GM23338 (cell line): ENCODE data around the gene MON2. TPM values are rescaled to one million over a fixed set of nuclear protein-coding genes. Genes with fewer than 3 reads are reported as not detected.

Experiments
- JUNB ChIP-seq: IDR thresholded peaks from one replicate; pipeline ENCODE4 v1.6.1; 2016; ENCODE audit warnings: antibody characterized with exemption; ENCODE audit not compliant: unreplicated experiment
- NANOG ChIP-seq: IDR thresholded peaks from 2 replicates; pipeline ENCODE4 v1.6.1; 2016; ENCODE audit warnings: antibody characterized with exemption, borderline replicate concordance
- POLR2AphosphoS5 ChIP-seq: IDR thresholded peaks from 2 replicates; pipeline ENCODE4 v1.6.1; 2016; ENCODE audit warnings: antibody characterized with exemption, low read depth
- STAT1 ChIP-seq: IDR thresholded peaks from one replicate; pipeline ENCODE4 v1.6.1; 2016; ENCODE audit warnings: antibody characterized with exemption; ENCODE audit not compliant: unreplicated experiment
- ZNF114 ChIP-seq: fragments of 250-450 bp; sonication (Bioruptor Pico); IDR thresholded peaks from 2 replicates; pipeline ENCODE4 v1.5.0; 2020; ENCODE audit warnings: mild to moderate bottlenecking, moderate library complexity
- ZNF331 ChIP-seq: fragments of 250-450 bp; sonication (Bioruptor Pico); IDR thresholded peaks from 2 replicates; pipeline ENCODE4 v1.5.0; 2020; ENCODE audit warnings: low read depth, mild to moderate bottlenecking, moderate library complexity
- polyA plus RNA-seq: library from polyadenylated mRNA; unstranded; fragments of >200 nt; fragmentation: Nextera tagmentation; extraction: Ambion mirVana; gene quantifications from 2 replicates; pipeline ENCODE4 v1.2.1, GENCODE V29; 2016
- total RNA-seq: library from RNA; depleted of rRNA; stranded (reverse); fragments of >200 nt; shearing (Covaris generic); gene quantifications from 2 replicates; pipeline ENCODE4 v1.2.3, GENCODE V29; 2014
- TF ChIP-seq, protein P1 (sequence below): fragments of 250-450 bp; sonication (Bioruptor Pico); IDR thresholded peaks from 2 replicates; pipeline ENCODE4 v1.5.0; 2020; ENCODE audit warnings: mild to moderate bottlenecking, moderate library complexity
- TF ChIP-seq, protein P2 (sequence below), 2 experiments: fragments of 200-600 bp in 1 of 2; sonication (generic) in 1 of 2; conservative IDR thresholded peaks; 2 replicates each; pipeline versions ENCODE4 v1.5.1 to v1.6.1; 2016 to 2017; ENCODE audit warnings: antibody characterized with exemption in 2 of 2, low read depth in 2 of 2, mild to moderate bottlenecking in 2 of 2, moderate library complexity in 1 of 2
- TF ChIP-seq, protein P3 (sequence below): IDR thresholded peaks from one replicate; pipeline ENCODE4 v1.6.1; 2018; ENCODE audit warnings: antibody characterized with exemption; ENCODE audit not compliant: unreplicated experiment

The MON2 gene
- total and polyA plus RNA-seq, 2 experiments from 2014 or later, result 11.0 to 27.3 TPM

DNA sequence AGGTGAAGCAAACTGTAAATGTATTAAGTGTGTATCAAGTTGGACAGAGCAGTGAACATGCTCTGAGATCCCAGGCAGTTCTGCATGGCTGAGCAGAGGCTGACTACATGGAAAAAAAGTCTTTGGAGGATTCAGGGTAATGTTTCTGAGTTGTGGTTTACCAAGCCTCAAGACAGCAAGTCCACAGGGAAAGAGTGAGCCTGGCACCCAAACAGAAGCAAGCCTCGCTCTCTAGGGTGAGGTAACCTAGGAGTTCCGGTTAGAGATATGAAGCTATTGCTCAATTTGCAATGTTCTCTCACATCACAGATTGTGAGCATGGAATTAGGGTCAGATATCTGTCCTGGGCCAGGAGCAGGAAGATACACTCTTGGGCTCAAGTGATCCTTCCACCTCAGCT is 158.6 kb downstream of the MON2 start (continued):
- TF ChIP-seq, protein P1, sequence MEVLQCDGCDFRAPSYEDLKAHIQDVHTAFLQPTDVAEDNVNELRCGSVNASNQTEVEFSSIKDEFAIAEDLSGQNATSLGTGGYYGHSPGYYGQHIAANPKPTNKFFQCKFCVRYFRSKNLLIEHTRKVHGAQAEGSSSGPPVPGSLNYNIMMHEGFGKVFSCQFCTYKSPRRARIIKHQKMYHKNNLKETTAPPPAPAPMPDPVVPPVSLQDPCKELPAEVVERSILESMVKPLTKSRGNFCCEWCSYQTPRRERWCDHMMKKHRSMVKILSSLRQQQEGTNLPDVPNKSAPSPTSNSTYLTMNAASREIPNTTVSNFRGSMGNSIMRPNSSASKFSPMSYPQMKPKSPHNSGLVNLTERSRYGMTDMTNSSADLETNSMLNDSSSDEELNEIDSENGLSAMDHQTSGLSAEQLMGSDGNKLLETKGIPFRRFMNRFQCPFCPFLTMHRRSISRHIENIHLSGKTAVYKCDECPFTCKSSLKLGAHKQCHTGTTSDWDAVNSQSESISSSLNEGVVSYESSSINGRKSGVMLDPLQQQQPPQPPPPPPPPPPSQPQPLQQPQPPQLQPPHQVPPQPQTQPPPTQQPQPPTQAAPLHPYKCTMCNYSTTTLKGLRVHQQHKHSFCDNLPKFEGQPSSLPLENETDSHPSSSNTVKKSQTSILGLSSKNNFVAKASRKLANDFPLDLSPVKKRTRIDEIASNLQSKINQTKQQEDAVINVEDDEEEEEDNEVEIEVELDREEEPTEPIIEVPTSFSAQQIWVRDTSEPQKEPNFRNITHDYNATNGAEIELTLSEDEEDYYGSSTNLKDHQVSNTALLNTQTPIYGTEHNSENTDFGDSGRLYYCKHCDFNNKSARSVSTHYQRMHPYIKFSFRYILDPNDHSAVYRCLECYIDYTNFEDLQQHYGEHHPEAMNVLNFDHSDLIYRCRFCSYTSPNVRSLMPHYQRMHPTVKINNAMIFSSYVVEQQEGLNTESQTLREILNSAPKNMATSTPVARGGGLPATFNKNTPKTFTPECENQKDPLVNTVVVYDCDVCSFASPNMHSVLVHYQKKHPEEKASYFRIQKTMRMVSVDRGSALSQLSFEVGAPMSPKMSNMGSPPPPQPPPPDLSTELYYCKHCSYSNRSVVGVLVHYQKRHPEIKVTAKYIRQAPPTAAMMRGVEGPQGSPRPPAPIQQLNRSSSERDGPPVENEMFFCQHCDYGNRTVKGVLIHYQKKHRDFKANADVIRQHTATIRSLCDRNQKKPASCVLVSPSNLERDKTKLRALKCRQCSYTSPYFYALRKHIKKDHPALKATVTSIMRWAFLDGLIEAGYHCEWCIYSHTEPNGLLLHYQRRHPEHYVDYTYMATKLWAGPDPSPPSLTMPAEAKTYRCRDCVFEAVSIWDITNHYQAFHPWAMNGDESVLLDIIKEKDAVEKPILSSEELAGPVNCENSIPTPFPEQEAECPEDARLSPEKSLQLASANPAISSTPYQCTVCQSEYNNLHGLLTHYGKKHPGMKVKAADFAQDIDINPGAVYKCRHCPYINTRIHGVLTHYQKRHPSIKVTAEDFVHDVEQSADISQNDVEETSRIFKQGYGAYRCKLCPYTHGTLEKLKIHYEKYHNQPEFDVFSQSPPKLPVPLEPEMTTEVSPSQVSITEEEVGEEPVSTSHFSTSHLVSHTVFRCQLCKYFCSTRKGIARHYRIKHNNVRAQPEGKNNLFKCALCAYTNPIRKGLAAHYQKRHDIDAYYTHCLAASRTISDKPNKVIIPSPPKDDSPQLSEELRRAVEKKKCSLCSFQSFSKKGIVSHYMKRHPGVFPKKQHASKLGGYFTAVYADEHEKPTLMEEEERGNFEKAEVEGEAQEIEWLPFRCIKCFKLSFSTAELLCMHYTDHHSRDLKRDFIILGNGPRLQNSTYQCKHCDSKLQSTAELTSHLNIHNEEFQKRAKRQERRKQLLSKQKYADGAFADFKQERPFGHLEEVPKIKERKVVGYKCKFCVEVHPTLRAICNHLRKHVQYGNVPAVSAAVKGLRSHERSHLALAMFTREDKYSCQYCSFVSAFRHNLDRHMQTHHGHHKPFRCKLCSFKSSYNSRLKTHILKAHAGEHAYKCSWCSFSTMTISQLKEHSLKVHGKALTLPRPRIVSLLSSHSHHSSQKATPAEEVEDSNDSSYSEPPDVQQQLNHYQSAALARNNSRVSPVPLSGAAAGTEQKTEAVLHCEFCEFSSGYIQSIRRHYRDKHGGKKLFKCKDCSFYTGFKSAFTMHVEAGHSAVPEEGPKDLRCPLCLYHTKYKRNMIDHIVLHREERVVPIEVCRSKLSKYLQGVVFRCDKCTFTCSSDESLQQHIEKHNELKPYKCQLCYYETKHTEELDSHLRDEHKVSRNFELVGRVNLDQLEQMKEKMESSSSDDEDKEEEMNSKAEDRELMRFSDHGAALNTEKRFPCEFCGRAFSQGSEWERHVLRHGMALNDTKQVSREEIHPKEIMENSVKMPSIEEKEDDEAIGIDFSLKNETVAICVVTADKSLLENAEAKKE (CRISPR knock-in tag), result no peak
- TF ChIP-seq NANOG, result no peak
- TF ChIP-seq, protein P2, sequence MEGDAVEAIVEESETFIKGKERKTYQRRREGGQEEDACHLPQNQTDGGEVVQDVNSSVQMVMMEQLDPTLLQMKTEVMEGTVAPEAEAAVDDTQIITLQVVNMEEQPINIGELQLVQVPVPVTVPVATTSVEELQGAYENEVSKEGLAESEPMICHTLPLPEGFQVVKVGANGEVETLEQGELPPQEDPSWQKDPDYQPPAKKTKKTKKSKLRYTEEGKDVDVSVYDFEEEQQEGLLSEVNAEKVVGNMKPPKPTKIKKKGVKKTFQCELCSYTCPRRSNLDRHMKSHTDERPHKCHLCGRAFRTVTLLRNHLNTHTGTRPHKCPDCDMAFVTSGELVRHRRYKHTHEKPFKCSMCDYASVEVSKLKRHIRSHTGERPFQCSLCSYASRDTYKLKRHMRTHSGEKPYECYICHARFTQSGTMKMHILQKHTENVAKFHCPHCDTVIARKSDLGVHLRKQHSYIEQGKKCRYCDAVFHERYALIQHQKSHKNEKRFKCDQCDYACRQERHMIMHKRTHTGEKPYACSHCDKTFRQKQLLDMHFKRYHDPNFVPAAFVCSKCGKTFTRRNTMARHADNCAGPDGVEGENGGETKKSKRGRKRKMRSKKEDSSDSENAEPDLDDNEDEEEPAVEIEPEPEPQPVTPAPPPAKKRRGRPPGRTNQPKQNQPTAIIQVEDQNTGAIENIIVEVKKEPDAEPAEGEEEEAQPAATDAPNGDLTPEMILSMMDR (conservative IDR thresholded peaks at IDR 0.05; ENCODE audit: low read depth in 2 of 2), result no peak
- TF ChIP-seq ZNF331, result no peak
- TF ChIP-seq JUNB, result no peak
- TF ChIP-seq, protein P3, sequence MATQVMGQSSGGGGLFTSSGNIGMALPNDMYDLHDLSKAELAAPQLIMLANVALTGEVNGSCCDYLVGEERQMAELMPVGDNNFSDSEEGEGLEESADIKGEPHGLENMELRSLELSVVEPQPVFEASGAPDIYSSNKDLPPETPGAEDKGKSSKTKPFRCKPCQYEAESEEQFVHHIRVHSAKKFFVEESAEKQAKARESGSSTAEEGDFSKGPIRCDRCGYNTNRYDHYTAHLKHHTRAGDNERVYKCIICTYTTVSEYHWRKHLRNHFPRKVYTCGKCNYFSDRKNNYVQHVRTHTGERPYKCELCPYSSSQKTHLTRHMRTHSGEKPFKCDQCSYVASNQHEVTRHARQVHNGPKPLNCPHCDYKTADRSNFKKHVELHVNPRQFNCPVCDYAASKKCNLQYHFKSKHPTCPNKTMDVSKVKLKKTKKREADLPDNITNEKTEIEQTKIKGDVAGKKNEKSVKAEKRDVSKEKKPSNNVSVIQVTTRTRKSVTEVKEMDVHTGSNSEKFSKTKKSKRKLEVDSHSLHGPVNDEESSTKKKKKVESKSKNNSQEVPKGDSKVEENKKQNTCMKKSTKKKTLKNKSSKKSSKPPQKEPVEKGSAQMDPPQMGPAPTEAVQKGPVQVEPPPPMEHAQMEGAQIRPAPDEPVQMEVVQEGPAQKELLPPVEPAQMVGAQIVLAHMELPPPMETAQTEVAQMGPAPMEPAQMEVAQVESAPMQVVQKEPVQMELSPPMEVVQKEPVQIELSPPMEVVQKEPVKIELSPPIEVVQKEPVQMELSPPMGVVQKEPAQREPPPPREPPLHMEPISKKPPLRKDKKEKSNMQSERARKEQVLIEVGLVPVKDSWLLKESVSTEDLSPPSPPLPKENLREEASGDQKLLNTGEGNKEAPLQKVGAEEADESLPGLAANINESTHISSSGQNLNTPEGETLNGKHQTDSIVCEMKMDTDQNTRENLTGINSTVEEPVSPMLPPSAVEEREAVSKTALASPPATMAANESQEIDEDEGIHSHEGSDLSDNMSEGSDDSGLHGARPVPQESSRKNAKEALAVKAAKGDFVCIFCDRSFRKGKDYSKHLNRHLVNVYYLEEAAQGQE, result no peak
- no peak for TF ChIP-seq POLR2AphosphoS5
- no peak for TF ChIP-seq ZNF114 (CRISPR knock-in tag)
- no peak for TF ChIP-seq STAT1
